Embryonic facial prominence (tissue), 1 donor: Measurements from ENCODE around the gene MROH7.
A peak's percentile ranks its signal among the peaks of the same experiment; 100 is the strongest.

Experiments
- DNase-seq: peaks from one replicate; pipeline ENCODE4 v3.0.0-alpha.2; 2016; ENCODE audit errors: extremely low spot score

MROH7 gene

DNA sequence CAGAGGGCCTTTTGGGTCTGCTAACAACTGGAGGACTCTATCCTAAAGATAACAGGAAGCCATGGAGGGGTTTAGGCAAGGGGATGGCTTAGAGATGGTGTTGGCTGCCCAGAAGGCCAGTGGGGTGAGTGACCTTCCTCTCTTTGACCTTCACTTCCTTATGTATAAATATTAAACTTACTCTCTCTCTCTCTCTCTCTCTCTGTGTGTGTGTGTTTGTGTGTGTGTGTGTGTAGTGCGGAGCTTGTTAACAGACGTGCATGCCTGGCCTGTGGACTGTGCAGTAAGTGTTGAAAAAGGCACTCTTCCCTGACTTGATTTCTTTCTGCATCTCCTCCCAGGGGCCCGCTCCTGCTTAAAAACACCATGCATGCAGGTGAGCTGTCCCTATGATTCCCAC is 10.0 kb downstream of the MROH7 start:
- no peak for DNase-seq

DNA sequence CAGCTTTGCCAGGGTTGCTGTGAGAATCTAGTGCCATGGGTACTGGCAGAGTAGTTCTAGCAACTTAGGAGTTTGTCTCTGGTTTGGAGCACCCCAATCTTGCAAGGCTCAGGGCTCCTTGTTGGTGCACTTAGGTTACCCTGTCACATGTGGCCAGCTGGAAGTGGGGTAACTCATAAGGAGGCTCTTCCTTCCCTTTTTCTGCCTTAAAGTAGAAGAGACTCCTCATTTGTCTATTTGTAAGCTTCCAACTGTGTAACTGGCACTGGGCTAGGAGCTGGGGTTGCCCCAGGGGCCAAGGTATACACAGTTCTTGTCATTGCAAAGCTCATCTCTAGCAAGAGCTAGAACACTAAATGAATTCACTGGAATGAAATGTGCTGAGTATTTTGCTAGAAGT is 10.6 kb downstream of the MROH7 start:
- no peak for DNase-seq

DNA sequence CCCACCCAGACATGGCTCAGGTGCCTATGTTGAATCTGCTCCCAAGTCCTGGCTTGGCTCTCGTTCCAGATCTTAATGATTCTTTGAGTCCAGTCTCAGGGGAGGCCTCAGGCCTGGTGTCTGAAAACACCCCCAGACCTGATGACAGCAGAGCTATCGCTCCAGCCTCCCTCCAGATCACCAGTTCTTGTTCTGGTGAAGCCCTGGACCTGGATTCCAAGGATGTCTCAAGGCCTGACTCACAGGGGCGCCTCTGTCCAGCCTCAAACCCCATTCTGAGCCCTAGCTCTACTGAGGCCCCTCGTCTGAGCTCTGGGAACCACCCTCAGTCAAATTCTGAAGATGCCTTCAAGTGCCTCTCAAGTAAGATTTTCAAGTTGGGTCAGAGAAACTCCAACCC is 11.4 kb downstream of the MROH7 start:
- DNase-seq: no peak

DNA sequence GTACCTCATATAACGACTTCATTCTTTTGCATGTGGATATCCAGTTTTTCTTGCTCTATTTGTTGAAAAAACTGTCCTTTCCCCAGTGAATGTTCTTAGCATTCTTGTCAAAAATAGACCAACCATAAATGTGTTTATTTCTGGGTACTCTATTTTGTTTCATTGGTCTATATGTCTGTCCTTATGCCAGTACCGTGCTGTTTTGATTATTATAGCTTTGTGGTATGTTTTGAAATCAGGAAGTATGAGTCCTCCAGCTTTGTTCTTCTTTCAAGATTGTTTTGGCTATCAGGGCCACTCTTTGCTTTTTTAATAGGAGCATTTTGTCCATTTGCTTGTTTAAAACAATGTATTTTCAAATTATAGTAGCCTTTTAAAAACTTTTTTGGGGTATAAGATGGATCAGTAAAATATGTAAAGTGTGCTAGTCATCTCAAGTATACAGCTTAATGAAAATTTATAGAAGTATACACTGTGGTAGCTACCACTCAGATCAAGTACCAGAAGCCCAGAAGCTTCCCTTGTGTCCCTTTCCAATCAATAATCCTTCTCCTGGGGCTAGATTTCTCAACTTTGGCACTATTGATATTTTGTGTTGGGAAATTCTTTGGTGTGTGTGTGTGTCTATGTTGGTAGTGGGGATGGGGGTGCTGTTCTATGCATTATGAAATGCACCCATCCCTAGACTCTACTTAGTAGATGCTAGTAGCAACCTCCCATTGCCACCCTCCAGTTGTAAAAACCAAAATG is 16.8 kb downstream of the MROH7 start:
- DNase-seq: no peak

GRCh38 chr1:54663725-54664124 is 22.1 kb downstream of the MROH7 start:
- no peak for DNase-seq

DNA sequence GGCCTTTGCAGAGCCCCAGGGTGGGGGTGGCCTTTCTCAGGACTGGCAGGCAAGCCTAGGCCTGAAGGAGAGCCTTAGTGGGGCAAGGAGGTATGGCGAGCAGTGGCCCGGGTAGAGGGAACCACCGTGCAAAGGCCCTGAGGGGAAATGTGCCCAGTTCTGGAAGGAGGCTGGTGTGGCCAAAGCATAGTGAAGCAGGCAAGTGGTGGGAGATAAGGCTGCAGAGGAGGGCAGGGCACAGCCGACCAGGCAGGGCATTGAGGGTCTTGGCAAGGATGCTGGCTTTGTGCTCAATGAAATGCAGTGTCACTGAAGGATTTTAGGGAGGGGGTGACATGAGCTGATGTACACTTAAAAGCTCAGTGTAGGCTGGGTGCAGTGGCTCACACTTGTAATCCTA is 22.8 kb downstream of the MROH7 start:
- no peak for DNase-seq

DNA sequence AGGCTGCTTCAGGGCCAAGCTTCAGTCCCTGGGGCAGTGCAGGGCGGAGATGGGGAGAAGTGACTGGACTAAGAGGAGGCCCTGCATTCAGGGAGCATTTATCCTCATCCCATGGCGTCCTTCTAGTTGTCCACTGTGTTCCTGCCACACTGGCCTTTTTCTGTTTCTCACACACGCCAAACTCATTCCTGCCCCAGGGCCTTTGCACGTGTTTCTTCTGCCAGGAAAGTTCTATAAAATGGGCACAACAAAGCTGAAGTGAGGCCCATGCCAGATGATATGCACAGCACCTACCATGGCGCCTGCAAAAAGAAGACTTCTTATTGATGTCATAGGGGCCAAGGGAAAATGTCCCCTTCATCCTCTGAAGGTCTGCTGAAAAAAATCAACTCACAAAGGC is 24.3 kb downstream of the MROH7 start:
- DNase-seq: no peak

DNA sequence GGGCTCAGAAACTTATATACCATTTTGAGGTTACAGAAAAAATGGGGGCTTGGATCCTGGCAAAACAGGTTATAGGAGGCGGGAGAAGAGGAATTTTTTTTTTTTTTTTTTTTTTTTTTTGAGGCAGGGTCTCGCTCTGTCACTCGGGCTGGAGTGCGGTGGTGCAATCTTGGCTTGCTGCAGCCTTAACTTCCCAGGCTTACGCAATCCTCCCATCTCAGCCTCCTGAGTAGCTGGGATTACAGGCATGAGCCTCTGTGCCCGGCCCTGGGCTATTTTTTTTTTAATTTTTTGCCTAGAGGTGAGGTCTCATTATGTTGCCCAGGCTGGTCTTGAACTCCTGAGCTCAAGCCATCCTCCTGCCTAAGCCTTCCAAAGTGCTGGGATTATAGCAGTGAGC is 24.7 kb downstream of the MROH7 start:
- no peak for DNase-seq

- no peak for DNase-seq
Observed at GRCh38 chr1:54667797-54668196, 26.2 kb downstream of the MROH7 start.

DNA sequence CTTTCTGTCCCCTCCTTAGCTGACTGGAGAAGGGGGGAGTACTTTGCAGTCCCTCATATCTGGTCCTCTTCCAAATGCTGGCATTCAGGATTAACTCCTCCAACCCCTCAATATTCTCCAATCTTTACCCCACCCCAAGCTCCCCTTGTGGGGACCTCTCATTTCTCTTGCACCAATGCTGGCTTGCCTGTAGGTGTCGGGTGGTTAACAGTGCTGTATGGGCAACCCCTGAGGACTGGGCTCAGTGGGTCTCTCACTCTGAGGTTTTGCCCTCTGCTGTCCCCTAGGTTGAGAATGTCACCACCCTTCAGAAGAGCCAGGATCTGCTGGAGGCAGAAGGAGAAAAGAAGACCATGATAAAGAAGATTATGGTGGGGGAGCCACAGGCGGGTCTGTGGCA is 27.0 kb downstream of the MROH7 start:
- DNase-seq: no peak

GRCh38 chr1:54671985-54672608 is 30.5 kb downstream of the MROH7 start:
- no peak for DNase-seq

GRCh38 chr1:54678776-54679643 is 37.4 kb downstream of the MROH7 start:
- no peak for DNase-seq

GRCh38 chr1:54679706-54680105 is 38.1 kb downstream of the MROH7 start:
- DNase-seq: no peak

- no peak for DNase-seq
Observed at GRCh38 chr1:54680387-54680786, 38.8 kb downstream of the MROH7 start.

DNA sequence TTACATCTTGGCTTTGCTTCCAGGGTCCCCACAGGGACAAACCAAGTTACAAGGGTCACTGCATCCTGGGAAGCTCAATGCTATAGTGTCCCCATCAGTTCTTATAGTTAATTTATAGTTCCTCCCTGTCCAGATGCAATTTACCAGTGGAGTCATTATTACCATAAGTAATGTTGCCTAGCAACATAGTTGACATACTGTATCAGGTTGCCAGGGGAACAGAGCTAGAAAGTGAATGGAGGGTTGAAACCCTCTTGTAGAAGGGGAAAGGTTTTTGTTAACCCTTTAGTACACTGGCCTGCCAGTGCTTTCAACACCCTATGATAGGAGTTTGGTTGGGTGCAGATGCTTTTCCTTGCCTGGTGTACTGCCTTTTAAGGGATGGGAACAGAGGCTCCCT is 39.8 kb downstream of the MROH7 start:
- DNase-seq: peak; percentile 43

DNA sequence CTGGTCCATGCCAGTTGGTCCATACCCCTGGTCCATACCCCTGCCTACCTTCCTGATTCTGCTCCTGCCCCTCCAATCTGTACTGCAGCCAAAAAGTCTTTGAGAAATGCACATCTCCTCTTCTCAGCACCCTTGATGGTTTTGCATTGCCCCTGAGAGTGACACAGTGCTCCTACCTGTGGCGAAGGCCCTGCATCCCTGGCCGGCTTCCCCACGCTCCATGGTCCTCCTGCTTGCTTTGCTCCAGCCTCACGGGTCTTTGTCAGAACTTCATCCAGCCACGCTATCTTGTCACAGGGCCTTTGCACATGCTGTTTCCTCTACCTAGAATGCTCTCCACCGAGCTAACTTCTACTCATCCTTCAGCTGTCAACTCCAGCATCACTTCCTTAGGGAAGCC is 41.9 kb downstream of the MROH7 start:
- no peak for DNase-seq

DNA sequence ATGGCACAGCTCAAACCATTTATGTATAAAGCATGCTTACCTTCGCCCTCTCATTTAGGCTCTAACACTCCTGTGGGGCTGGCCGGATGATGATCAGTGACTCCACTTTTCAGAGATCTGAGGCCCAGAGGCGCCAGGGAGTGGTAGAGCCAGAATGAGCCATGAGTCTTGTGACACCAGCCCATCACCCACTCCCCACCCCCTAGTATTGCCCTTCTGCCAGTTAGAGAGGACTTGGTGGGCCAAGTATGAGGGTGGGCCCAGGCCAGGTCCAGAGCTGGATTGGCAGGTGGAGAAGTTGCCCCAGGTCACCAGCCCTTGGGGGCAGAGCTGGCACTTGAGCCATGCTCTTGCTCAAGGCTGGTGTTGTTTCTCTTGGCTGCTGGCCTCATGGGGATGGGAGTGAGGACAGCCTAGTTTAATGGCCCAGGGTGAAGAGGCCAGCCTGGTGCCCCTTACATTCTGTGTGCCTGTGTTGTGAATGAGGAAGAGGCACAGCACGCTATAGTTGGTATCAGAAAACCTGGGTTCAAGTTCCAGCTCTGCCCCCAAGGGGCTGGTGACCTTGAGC is 43.8 kb downstream of the MROH7 start:
- no peak for DNase-seq

DNA sequence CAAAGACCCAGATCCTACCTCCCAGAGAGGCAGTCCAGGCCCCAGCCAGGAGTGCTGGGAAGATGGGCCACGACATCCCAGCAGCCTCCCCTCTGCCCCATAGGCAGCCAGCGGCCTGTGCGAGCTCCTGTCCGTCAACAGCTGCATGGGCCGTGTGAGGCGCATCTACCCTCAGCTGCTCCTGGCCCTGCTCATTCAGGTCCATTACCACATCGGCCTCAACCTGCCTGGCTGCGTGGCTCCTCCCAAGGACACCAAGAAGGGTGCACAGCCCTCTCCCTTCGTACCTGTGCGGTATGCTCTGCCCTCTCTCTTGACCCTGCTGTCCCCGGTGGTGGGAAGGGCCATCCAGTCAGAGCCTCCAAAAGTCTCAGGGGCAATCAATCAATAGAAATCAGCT is 44.6 kb downstream of the MROH7 start:
- no peak for DNase-seq

DNA sequence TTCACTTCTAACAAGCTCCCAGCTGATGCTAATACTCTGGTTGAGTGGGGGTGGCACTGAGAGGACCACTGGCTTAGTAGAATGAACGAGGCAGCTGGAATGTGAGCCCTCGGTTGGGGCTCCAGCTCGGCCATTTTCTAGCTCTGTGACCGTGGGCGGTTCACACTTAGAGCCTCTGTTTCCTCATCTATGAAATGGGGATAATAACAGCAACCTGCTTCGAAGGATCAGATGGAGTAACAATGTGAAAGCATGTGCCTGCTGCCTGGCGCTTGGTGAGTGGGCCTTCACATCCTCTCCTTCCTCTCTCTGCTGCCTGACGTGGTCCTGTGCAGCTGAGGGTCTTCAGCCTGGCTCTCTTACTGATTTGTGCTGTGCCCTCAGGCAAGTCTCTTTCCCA is 53.2 kb downstream of the MROH7 start:
- DNase-seq: no peak

DNA sequence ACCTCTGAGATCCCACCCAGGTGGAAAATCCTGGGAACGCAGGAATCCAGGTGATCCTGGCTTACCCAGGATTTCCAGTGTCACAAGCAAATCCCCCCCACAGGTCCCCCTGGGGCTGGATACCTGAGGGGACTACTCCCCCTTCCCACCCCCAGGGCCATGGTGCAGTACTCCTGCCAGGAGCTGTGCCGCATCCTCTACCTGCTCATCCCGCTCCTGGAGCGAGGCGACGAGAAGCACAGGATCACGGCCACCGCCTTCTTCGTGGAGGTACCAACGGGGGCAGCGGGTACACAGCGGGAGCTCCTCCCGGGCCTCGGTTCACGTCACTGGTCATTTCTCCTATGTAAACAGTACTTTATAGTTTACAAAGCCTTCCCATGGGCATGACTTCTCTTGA is 53.6 kb downstream of the MROH7 start:
- no peak for DNase-seq

GRCh38 chr1:54695764-54696163 is 54.2 kb downstream of the MROH7 start:
- no peak for DNase-seq

- no peak for DNase-seq
Observed at GRCh38 chr1:54696262-54696661, 54.7 kb downstream of the MROH7 start.
